ENCODE data around the gene PNKP.

DNA sequence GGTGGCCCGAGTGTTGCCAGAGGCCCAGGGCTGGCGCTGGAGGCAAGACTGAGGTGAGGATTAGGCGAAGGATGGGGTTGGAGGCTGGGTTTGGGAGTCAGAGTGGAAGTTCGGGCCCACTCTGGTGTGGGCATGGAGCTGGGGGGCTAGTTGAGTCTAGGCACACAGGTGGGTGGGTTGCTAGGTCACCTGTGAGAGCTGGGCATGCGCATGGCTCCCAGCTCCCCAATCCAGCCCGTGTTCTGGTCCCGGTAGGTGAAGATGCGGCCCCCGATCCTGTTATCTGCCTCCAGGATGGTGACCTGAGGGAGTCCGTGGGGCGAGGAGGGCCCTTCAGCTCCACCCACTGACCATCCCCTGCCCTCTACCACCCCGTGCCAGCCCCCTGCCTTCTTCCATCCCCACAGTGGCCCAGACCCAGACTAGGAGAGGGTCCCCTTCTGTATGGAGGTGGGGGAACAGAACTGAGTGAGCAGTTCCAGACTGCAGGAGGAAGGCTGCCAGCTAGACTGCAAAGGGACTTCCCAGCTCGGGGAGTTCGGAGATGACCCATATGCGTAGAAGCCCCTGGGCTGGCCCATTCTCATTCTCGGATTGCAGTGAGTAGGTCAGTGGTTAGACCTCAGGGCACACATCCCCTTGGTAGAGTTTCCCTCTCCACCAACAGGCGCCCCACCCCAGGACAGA is 27.6 kb upstream of the PNKP start:
- TF ChIP-seq, protein P1, sequence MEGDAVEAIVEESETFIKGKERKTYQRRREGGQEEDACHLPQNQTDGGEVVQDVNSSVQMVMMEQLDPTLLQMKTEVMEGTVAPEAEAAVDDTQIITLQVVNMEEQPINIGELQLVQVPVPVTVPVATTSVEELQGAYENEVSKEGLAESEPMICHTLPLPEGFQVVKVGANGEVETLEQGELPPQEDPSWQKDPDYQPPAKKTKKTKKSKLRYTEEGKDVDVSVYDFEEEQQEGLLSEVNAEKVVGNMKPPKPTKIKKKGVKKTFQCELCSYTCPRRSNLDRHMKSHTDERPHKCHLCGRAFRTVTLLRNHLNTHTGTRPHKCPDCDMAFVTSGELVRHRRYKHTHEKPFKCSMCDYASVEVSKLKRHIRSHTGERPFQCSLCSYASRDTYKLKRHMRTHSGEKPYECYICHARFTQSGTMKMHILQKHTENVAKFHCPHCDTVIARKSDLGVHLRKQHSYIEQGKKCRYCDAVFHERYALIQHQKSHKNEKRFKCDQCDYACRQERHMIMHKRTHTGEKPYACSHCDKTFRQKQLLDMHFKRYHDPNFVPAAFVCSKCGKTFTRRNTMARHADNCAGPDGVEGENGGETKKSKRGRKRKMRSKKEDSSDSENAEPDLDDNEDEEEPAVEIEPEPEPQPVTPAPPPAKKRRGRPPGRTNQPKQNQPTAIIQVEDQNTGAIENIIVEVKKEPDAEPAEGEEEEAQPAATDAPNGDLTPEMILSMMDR (IDR thresholded peaks at IDR 0.05; ENCODE audit: insufficient read depth, low read length, poor library complexity, severe bottlenecking), result no peak
- TF ChIP-seq EZH2phosphoT487 (conservative IDR thresholded peaks at IDR 0.05; ENCODE audit: low read length), result no peak
